CD8-positive, alpha-beta memory T cell (primary cell): Measurements from ENCODE around the gene NKX6-2. TPM values are rescaled to one million over a fixed set of nuclear protein-coding genes. Genes with fewer than 3 reads are reported as not detected.

ENCODE experiments used
- CTCF ChIA-PET: fragments of 350-600 bp; sonication (Branson Sonifier 250); formaldehyde crosslinking; loops from one replicate; lab custom pipeline; 2021; ENCODE audit warnings: antibody characterized with exemption; lab: Charles Lee
- POLR2A ChIA-PET: fragments of 350-600 bp; sonication (Branson Sonifier 250); formaldehyde crosslinking; loops from one replicate; lab custom pipeline; 2021; ENCODE audit warnings: antibody characterized with exemption; lab: Charles Lee
- DNase-seq, 5 donors: peaks; one replicate each; pipeline versions ENCODE4 v3.0.0 to v3.0.0-alpha.2; 2020 to 2022; ENCODE audit warnings: mixed read lengths in 1 of 5
- H3K27ac ChIP-seq: one replicate; pipeline ENCODE4 v1.7.0; 2013; ENCODE audit warnings: low read depth, mild to moderate bottlenecking, low read length, moderate library complexity
- H3K27me3 ChIP-seq: 2 replicates; pipeline ENCODE4 v1.7.0; 2013; ENCODE audit warnings: low read length, mild to moderate bottlenecking; ENCODE audit not compliant: insufficient read depth, poor library complexity, severe bottlenecking
- H3K36me3 ChIP-seq: 2 replicates; pipeline ENCODE4 v1.7.0; 2013; ENCODE audit warnings: mild to moderate bottlenecking, low read length, moderate library complexity; ENCODE audit not compliant: insufficient read depth
- H3K4me1 ChIP-seq: 2 replicates; pipeline ENCODE4 v1.7.0; 2013; ENCODE audit warnings: mild to moderate bottlenecking, low read length, moderate library complexity; ENCODE audit not compliant: insufficient read depth
- H3K4me3 ChIP-seq: 2 replicates; pipeline ENCODE4 v1.7.0; 2013; ENCODE audit warnings: mild to moderate bottlenecking, low read length
- H3K9me3 ChIP-seq: 2 replicates; pipeline ENCODE4 v1.7.0; 2013; ENCODE audit warnings: mild to moderate bottlenecking, low read length
- H3K27ac Mint-ChIP-seq, 8 donors: one replicate each; pipeline ENCODE4 v1.8.0; 2020 to 2021; ENCODE audit warnings: mixed read lengths in 8 of 8, mild to moderate bottlenecking in 6 of 8, inconsistent platforms in 3 of 8, moderate library complexity in 3 of 8
- H3K27me3 Mint-ChIP-seq, 2 donors: one replicate each; pipeline ENCODE4 v1.8.0; 2020 to 2021; ENCODE audit warnings: mixed read lengths in 2 of 2, mild to moderate bottlenecking in 1 of 2, moderate library complexity in 1 of 2
- H3K36me3 Mint-ChIP-seq, 3 donors: one replicate each; pipeline ENCODE4 v1.8.0; 2020 to 2021; ENCODE audit warnings: mixed read lengths in 3 of 3, inconsistent platforms in 1 of 3, mild to moderate bottlenecking in 1 of 3
- H3K4me1 Mint-ChIP-seq, 3 donors: one replicate each; pipeline ENCODE4 v1.8.0; 2020 to 2021; ENCODE audit warnings: mixed read lengths in 3 of 3, inconsistent platforms in 1 of 3, mild to moderate bottlenecking in 1 of 3
- H3K4me3 Mint-ChIP-seq, 7 donors: one replicate each; pipeline ENCODE4 v1.8.0; 2020 to 2021; ENCODE audit warnings: mixed read lengths in 7 of 7, mild to moderate bottlenecking in 6 of 7, moderate library complexity in 4 of 7, inconsistent platforms in 2 of 7
- H3K9me3 Mint-ChIP-seq, 5 donors: one replicate each; pipeline ENCODE4 v1.8.0; 2020 to 2022; ENCODE audit warnings: mixed read lengths in 5 of 5, mild to moderate bottlenecking in 3 of 5, moderate library complexity in 2 of 5, inconsistent platforms in 1 of 5
- polyA plus RNA-seq: library from polyadenylated mRNA; unstranded; fragments of 300-500 nt; fragmentation: Illumina TruSeq; gene quantifications from one replicate; pipeline ENCODE4 v1.2.3, GENCODE V29; 2021
- total RNA-seq, 2 experiments: library from RNA; stranded (reverse); gene quantifications; one replicate each; pipeline ENCODE4 v1.2.3, GENCODE V29; 2021

NKX6-2 gene
- total and polyA plus RNA-seq, 3 experiments from 2014 or later: not detected

GRCh38 chr10:132815168-132815857 is 29.4 kb upstream of the NKX6-2 start:
- Histone ChIP-seq H3K9me3 (no peaks in the 10 kb centered on the region), H3K27ac (no peak overlapping the region), H3K4me3 (no peak overlapping the region), H3K4me1 (no peaks in the 10 kb centered on the region), H3K36me3 (no peaks in the 10 kb centered on the region), H3K27me3 (no peaks in the 10 kb centered on the region)
- Mint-ChIP-seq H3K9me3 (no peaks in the 10 kb centered on the region), H3K4me3 (no peak overlapping the region), H3K27me3 (peaks cover 11 to 32% of the 10 kb centered on the region in 2 donors), H3K27ac (no peak overlapping the region), H3K4me1 (no peaks in the 10 kb centered on the region), H3K36me3 (no peaks in the 10 kb centered on the region)
- no peak for DNase-seq
- CTCF ChIA-PET: no interaction called here
- POLR2A ChIA-PET: no interaction called here

GRCh38 chr10:132814469-132814856 is 28.5 kb upstream of the NKX6-2 start:
- Histone ChIP-seq H3K27ac (no peak overlapping the region), H3K9me3 (no peaks in the 10 kb centered on the region), H3K27me3 (no peaks in the 10 kb centered on the region), H3K36me3 (no peaks in the 10 kb centered on the region), H3K4me1 (no peaks in the 10 kb centered on the region), H3K4me3 (no peak overlapping the region)
- DNase-seq: no peak
- CTCF ChIA-PET: no interaction called here
- Mint-ChIP-seq H3K4me3 (no peak overlapping the region), H3K9me3 (no peaks in the 10 kb centered on the region), H3K36me3 (no peaks in the 10 kb centered on the region), H3K4me1 (no peaks in the 10 kb centered on the region), H3K27ac (no peak overlapping the region), H3K27me3 (peaks cover 11 to 28% of the 10 kb centered on the region in 2 donors)
- POLR2A ChIA-PET: no interaction called here

GRCh38 chr10:132813560-132814468 is 27.9 kb upstream of the NKX6-2 start:
- H3K27ac ChIP-seq: no peak overlapping the region
- H3K27ac Mint-ChIP-seq: no peak overlapping the region
- H3K4me1 ChIP-seq: no peaks in the 10 kb centered on the region
- no peaks in the 10 kb centered on the region for H3K36me3 ChIP-seq
- H3K9me3 Mint-ChIP-seq: no peaks in the 10 kb centered on the region
- POLR2A ChIA-PET: no interaction called here
- H3K9me3 ChIP-seq: no peaks in the 10 kb centered on the region
- no peak overlapping the region for H3K4me3 ChIP-seq
- no peaks in the 10 kb centered on the region for H3K27me3 ChIP-seq
- H3K4me3 Mint-ChIP-seq: no peak overlapping the region
- H3K4me1 Mint-ChIP-seq: no peaks in the 10 kb centered on the region
- H3K27me3 Mint-ChIP-seq: peaks cover 11 to 24% of the 10 kb centered on the region in 2 donors
- no peaks in the 10 kb centered on the region for H3K36me3 Mint-ChIP-seq
- DNase-seq: no peak
- CTCF ChIA-PET: no interaction called here

- H3K9me3 Mint-ChIP-seq: no peaks in the 10 kb centered on the region
Observed at GRCh38 chr10:132813001-132813401, 27.1 kb upstream of the NKX6-2 start.

GRCh38 chr10:132812520-132812919 is 26.6 kb upstream of the NKX6-2 start:
- no peak overlapping the region for H3K4me3 Mint-ChIP-seq
- H3K27me3 Mint-ChIP-seq: peaks cover 10 to 20% of the 10 kb centered on the region in 2 donors
- Histone ChIP-seq H3K4me3 (no peak overlapping the region), H3K9me3 (no peaks in the 10 kb centered on the region), H3K4me1 (no peaks in the 10 kb centered on the region), H3K36me3 (no peaks in the 10 kb centered on the region), H3K27me3 (no peaks in the 10 kb centered on the region), H3K27ac (no peak overlapping the region)
- no peaks in the 10 kb centered on the region for H3K9me3 Mint-ChIP-seq
- ChIA-PET POLR2A (no interaction called here), CTCF (no interaction called here)
- no peaks in the 10 kb centered on the region for H3K36me3 Mint-ChIP-seq
- no peak overlapping the region for H3K27ac Mint-ChIP-seq
- no peak for DNase-seq
- H3K4me1 Mint-ChIP-seq: no peaks in the 10 kb centered on the region

More at GRCh38 chr10:132813001-132813401, 27.1 kb upstream of the NKX6-2 start:
- Mint-ChIP-seq H3K27me3 (peaks cover 11 to 21% of the 10 kb centered on the region in 2 donors), H3K4me3 (no peak overlapping the region), H3K4me1 (no peaks in the 10 kb centered on the region), H3K27ac (no peak overlapping the region), H3K36me3 (no peaks in the 10 kb centered on the region)
- Histone ChIP-seq H3K4me1 (no peaks in the 10 kb centered on the region), H3K27ac (no peak overlapping the region), H3K27me3 (no peaks in the 10 kb centered on the region), H3K9me3 (no peaks in the 10 kb centered on the region), H3K36me3 (no peaks in the 10 kb centered on the region), H3K4me3 (no peak overlapping the region)
- CTCF ChIA-PET: no interaction called here
- no peak for DNase-seq
- POLR2A ChIA-PET: no interaction called here

GRCh38 chr10:132811891-132812481 is 26.0 kb upstream of the NKX6-2 start:
- Histone ChIP-seq H3K27ac (no peak overlapping the region), H3K4me3 (no peak overlapping the region), H3K36me3 (no peaks in the 10 kb centered on the region), H3K27me3 (no peaks in the 10 kb centered on the region), H3K4me1 (no peaks in the 10 kb centered on the region), H3K9me3 (no peaks in the 10 kb centered on the region)
- Mint-ChIP-seq H3K9me3 (no peaks in the 10 kb centered on the region), H3K36me3 (no peaks in the 10 kb centered on the region), H3K4me3 (no peak overlapping the region), H3K4me1 (no peaks in the 10 kb centered on the region), H3K27ac (no peak overlapping the region), H3K27me3 (peaks cover 6 to 14% of the 10 kb centered on the region in 2 donors)
- CTCF ChIA-PET: no interaction called here
- DNase-seq: no peak
- POLR2A ChIA-PET: no interaction called here

- H3K36me3 Mint-ChIP-seq: no peaks in the 10 kb centered on the region
- no peaks in the 10 kb centered on the region for H3K9me3 Mint-ChIP-seq
- CTCF ChIA-PET: no interaction called here
- DNase-seq: no peak
- H3K4me1 ChIP-seq: no peaks in the 10 kb centered on the region
- POLR2A ChIA-PET: no interaction called here
- no peak overlapping the region for H3K4me3 ChIP-seq
- H3K36me3 ChIP-seq: no peaks in the 10 kb centered on the region
- no peak overlapping the region for H3K27ac Mint-ChIP-seq
- no peak overlapping the region for H3K4me3 Mint-ChIP-seq
- H3K27me3 Mint-ChIP-seq: peaks cover 2 to 9% of the 10 kb centered on the region in 2 donors
- no peaks in the 10 kb centered on the region for H3K9me3 ChIP-seq
- no peaks in the 10 kb centered on the region for H3K27me3 ChIP-seq
- H3K27ac ChIP-seq: no peak overlapping the region
- no peaks in the 10 kb centered on the region for H3K4me1 Mint-ChIP-seq
Observed at GRCh38 chr10:132810807-132811700, 25.1 kb upstream of the NKX6-2 start.
